ENCODE results near the gene MTMR8.

DNA sequence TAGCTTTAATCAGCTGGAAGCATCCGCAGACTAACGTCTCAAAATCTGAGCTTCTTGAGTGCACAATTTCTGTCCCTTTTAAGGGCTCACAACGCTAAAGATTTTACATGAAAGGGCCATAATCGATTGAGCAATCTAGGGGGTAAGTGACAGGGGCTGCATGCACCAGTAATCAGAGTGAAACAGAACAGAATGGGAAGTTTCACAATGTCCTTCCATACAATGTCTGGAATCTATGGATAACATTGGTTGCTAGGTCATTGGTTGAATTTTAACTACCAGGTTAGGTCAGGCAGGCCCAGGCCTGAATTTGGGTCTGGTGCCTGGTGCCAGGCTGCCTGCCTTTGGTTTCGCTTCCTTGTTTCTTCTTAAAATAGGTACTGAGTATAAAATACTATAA, 42.0 kb upstream of the MTMR8 start:
- TF ChIP-seq, protein P1, sequence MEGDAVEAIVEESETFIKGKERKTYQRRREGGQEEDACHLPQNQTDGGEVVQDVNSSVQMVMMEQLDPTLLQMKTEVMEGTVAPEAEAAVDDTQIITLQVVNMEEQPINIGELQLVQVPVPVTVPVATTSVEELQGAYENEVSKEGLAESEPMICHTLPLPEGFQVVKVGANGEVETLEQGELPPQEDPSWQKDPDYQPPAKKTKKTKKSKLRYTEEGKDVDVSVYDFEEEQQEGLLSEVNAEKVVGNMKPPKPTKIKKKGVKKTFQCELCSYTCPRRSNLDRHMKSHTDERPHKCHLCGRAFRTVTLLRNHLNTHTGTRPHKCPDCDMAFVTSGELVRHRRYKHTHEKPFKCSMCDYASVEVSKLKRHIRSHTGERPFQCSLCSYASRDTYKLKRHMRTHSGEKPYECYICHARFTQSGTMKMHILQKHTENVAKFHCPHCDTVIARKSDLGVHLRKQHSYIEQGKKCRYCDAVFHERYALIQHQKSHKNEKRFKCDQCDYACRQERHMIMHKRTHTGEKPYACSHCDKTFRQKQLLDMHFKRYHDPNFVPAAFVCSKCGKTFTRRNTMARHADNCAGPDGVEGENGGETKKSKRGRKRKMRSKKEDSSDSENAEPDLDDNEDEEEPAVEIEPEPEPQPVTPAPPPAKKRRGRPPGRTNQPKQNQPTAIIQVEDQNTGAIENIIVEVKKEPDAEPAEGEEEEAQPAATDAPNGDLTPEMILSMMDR (conservative IDR thresholded peaks at IDR 0.05 in 1 of 2, IDR thresholded peaks at IDR 0.05 in 1 of 2; ENCODE audit: low read depth in 1 of 2, low read length in 2 of 2), result no peak
- no peak for TF ChIP-seq EZH2 (IDR thresholded peaks at IDR 0.05; ENCODE audit: low read length, missing control alignments)
